Endothelial cell of umbilical vein (primary cell): ENCODE measurements around the gene FBL. TPM values are rescaled to one million over a fixed set of nuclear protein-coding genes. Genes with fewer than 3 reads are reported as not detected.

Source experiments
- BruUV-seq: library from RNA; stranded (reverse); fragments of 400-500 nt; replicated peaks from 2 replicates; lab custom pipeline; 2021; lab: Mats Ljungman, UMichigan
- CTCF ChIA-PET: fragments of 300-600, 350-600 bp; sonication (Branson Sonifier 250); formaldehyde crosslinking; loops from one replicate; lab custom pipeline; 2021; ENCODE audit warnings: antibody characterized with exemption, inconsistent platforms; lab: Charles Lee
- POLR2A ChIA-PET: fragments of 300-600, 350-600 bp; sonication (Branson Sonifier 250); formaldehyde crosslinking; loops from one replicate; lab custom pipeline; 2021; ENCODE audit warnings: antibody characterized with exemption, inconsistent platforms; lab: Charles Lee
- DNase-seq: peaks from one replicate; pipeline ENCODE4 v3.0.0-alpha.2; 2011; ENCODE audit warnings: low read depth, low spot score
- FAIRE-seq: peaks from 2 replicates; lab custom pipeline; 2011; peaks lifted over from hg19 to GRCh38; lab: Jason Lieb, UNC
- H2AFZ ChIP-seq: 2 replicates; pipeline ENCODE4 v1.6.0; 2012; ENCODE audit warnings: low read depth, low read length, control low read depth, inconsistent platforms
- H3K27ac ChIP-seq: 2 replicates; pipeline ENCODE4 v1.5.1; 2011; ENCODE audit warnings: low read depth, mild to moderate bottlenecking, control low read depth, low read length, moderate library complexity; ENCODE audit not compliant: insufficient read depth
- H3K27me3 ChIP-seq, 2 experiments: 2 replicates each; pipeline versions ENCODE4 v1.6.0 to v1.6.1; 2011; ENCODE audit warnings: low read length in 2 of 2, mixed read lengths in 1 of 2; ENCODE audit not compliant: control insufficient read depth in 2 of 2, insufficient read depth in 2 of 2
- H3K36me3 ChIP-seq, 2 experiments: 2 replicates in 1 of 2; 3 replicates in 1 of 2; pipeline ENCODE4 v1.5.1; 2011; ENCODE audit warnings: low read length in 2 of 2, mild to moderate bottlenecking in 1 of 2, moderate library complexity in 1 of 2; ENCODE audit not compliant: control insufficient read depth in 2 of 2, insufficient read depth in 2 of 2; ENCODE audit errors: extremely low read depth in 1 of 2
- H3K4me1 ChIP-seq: 3 replicates; pipeline ENCODE4 v1.5.1; 2011; ENCODE audit warnings: mild to moderate bottlenecking, low read length; ENCODE audit not compliant: control insufficient read depth, insufficient read depth; ENCODE audit errors: extremely low read depth
- H3K4me2 ChIP-seq: 2 replicates; pipeline ENCODE4 v1.6.1; 2011; ENCODE audit warnings: low read length, control low read depth, mixed read lengths; ENCODE audit not compliant: insufficient read depth
- H3K4me3 ChIP-seq, 3 experiments: fragments of 200-600 bp in 1 of 3; sonication (generic), shearing (Covaris generic) in 1 of 3; replicated peaks in 1 of 3; 2 replicates each; pipeline ENCODE4 v1.5.1; 2011 to 2016; ENCODE audit warnings: control low read depth in 3 of 3, low read length in 3 of 3, mild to moderate bottlenecking in 2 of 3, inconsistent platforms in 1 of 3, low read depth in 1 of 3, moderate library complexity in 1 of 3; ENCODE audit not compliant: insufficient read depth in 1 of 3
- H3K79me2 ChIP-seq: 2 replicates; pipeline ENCODE4 v1.6.0; 2012; ENCODE audit warnings: low read length, inconsistent platforms; ENCODE audit not compliant: control insufficient read depth, insufficient read depth
- H3K9ac ChIP-seq: replicated peaks from 2 replicates; pipeline ENCODE3; 2011; ENCODE audit warnings: low read length, control low read depth; ENCODE audit not compliant: insufficient read depth; ENCODE audit errors: extremely low read depth
- H3K9me1 ChIP-seq: replicated peaks from 3 replicates; pipeline ENCODE4 v1.6.0; 2011; ENCODE audit warnings: mild to moderate bottlenecking, low read length; ENCODE audit not compliant: control insufficient read depth, insufficient read depth; ENCODE audit errors: extremely low read depth
- H3K9me3 ChIP-seq: replicated peaks from 2 replicates; pipeline ENCODE4 v1.5.1; 2012; ENCODE audit warnings: low read length, inconsistent platforms; ENCODE audit not compliant: control insufficient read depth, insufficient read depth
- H4K20me1 ChIP-seq: replicated peaks from 2 replicates; pipeline ENCODE3; 2011; ENCODE audit warnings: mild to moderate bottlenecking, low read length; ENCODE audit not compliant: control insufficient read depth, insufficient read depth; ENCODE audit errors: extremely low read depth
- GATA2 ChIP-seq: IDR thresholded peaks from 2 replicates; pipeline ENCODE4 v1.7.0; 2011; ENCODE audit warnings: low read depth, mild to moderate bottlenecking, moderate library complexity, mixed read lengths, low read length; ENCODE audit not compliant: insufficient read length, insufficient read depth
- MAX ChIP-seq: IDR thresholded peaks from 2 replicates; pipeline ENCODE4 v1.6.1; 2011; ENCODE audit not compliant: insufficient read depth, insufficient read length
- MYC ChIP-seq: IDR thresholded peaks from one replicate; pipeline ENCODE4 v1.6.1; 2011; ENCODE audit warnings: mild to moderate bottlenecking, low read depth, low read length
- POLR2A ChIP-seq: IDR thresholded peaks from 2 replicates; pipeline ENCODE4 v1.6.1; 2012; ENCODE audit warnings: low read depth, mild to moderate bottlenecking, control low read depth, low read length
- POLR2AphosphoS5 ChIP-seq: IDR thresholded peaks from 2 replicates; pipeline ENCODE4 v1.6.1; 2012; ENCODE audit warnings: low read depth, mild to moderate bottlenecking, control low read depth, low read length, moderate library complexity; ENCODE audit not compliant: insufficient read depth
- dilution Hi-C: fragments of 300-500 bp; cut with MboI; formaldehyde crosslinking; loops from one replicate; pipeline ENCODE4 v1.15.0; 2019; ENCODE audit warnings: low sequenced_read_pairs; ENCODE audit not compliant: extremely low pct_ligation_motif_present
- intact Hi-C: fragments of 100-400 bp; cut with micrococcal nuclease; formaldehyde crosslinking; loops from one replicate; pipeline ENCODE4 v1.10.0; 2022
- polyA plus RNA-seq, 4 experiments: library from polyadenylated mRNA; depleted of rRNA in 3 of 4; stranded (reverse) in 3 of 4; unstranded in 1 of 4; fragments of >200 nt; gene quantifications; 2 replicates each; pipeline versions ENCODE4 v1.2.1 to v1.2.3, GENCODE V29; 2011 to 2012; ENCODE audit warnings: missing spikeins in 1 of 4
- total RNA-seq: library from RNA; stranded (reverse); gene quantifications from 2 replicates; pipeline ENCODE4 v1.2.3, GENCODE V29; 2021

FBL gene
- total and polyA plus RNA-seq, 2 donors (not counting 3 experiments of a cell fraction or from before 2014, with no cell fraction given), result 271 to 473 TPM

DNA sequence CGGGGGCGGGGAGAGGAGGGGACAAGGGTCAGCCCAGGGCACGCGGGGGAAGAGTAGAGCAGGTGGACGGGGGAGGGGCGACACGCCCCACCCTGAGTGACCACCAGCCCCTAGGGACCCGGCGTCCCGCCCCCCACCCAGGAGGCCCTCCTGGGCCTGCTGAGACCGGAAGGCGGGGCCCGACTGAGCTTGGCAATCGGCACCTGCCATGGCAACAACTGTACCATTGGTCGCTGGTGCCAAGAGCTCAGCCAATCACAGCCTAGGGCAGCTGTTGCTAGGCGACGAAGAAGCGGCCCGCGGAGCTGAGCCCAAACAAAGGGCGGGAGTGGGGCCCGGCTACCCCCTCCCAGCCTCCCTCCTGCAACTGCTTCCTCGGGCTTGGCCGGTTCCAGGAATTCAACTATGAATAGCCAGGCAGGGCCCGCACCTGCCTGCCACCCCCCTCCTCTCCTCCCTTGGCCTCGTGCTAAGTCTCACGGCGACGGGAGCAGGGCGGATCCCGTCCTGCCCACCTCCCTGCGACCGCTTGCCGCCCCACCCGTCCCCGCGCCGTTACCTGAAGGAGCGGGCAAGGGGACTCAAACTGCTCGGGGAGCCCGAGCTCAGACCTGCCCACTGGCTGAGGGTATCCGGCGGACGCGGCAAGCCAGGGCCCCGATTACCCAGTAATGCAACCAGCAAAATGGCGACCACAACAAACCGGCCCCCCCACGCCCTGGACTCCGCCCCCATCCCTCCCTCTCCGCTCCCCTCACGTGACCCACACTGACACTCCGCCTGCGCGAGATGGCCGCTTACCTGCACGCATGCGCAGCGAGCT is 12.5 kb downstream of the FBL start, which contains the start of gene DYRK1B:
TSS of gene DYRK1B (minus strand) at position 699 of the 823 bp plus-strand sequence. CDS start 2,295 bp downstream, outside the sequence.
- Histone ChIP-seq H3K9me3 (no peaks in the 10 kb centered on the region), H3K79me2 (peaks cover 8% of the 10 kb centered on the region), H3K36me3 (peaks cover 2 to 31% of the 10 kb centered on the region in 2 experiments), H3K4me2 (peak within 1 kb of the TSS; percentile 48), H3K9me1 (no peaks in the 10 kb centered on the region), H3K27ac (peak within 1 kb of the TSS; percentile 77), H3K27me3 (no peaks in the 10 kb centered on the region), H3K4me1 (peaks cover 8% of the 10 kb centered on the region), H3K9ac (peak within 1 kb of the TSS; percentile 81), H4K20me1 (no peaks in the 10 kb centered on the region), H2AFZ (peak within 1 kb of the TSS; percentile 58), H3K4me3 (peak within 1 kb of the TSS; percentile 55 to 93 (median 66))
- TF ChIP-seq MAX (peak; percentile 100), POLR2A (peak; percentile 41), GATA2 (no peak), POLR2AphosphoS5 (peak; percentile 78)
- intact Hi-C loops, result loop anchor here (1.0 to 5.0 kb wide), 3 partner anchors 9 to 594 kb away; partner anchors contain the start of genes FBL and SERTAD1
- FAIRE-seq (peak; percentile 96), DNase-seq (peak; percentile 97)
- POLR2A ChIA-PET, result interaction anchor here (0.6 to 1.6 kb wide), 5 partner anchors 9 to 41 kb away, joined by 3 to 8 read pairs (median 4); partner anchors contain the start of gene FBL
- TSS peak; percentile 17 for BruUV-seq
- dilution Hi-C loops, result no loop called here
- CTCF ChIA-PET, result interaction anchor here (0.6 to 2.1 kb wide), 8 partner anchors 8 to 137 kb away, joined by 3 to 31 read pairs (median 6); partner anchors contain the start of genes FBL and PSMC4

GRCh38 chr19:39833160-39833463 is 13.1 kb downstream of the FBL start:
- peak overlapping the region; percentile 44 for H2AFZ ChIP-seq
- peak overlapping the region; percentile 48 for H3K4me2 ChIP-seq
- intact Hi-C loops (loop anchor here (1.0 to 5.0 kb wide), 3 partner anchors 9 to 594 kb away; partner anchors contain the start of genes FBL and SERTAD1), dilution Hi-C loops (no loop called here)
- BruUV-seq, result no TSS peak
- ChIA-PET POLR2A (interaction anchor here (0.6 to 1.6 kb wide), 4 partner anchors 8 to 40 kb away, joined by 3 to 8 read pairs (median 4); no protein-coding TSS in a partner anchor), CTCF (interaction anchor here (1.1 to 2.1 kb wide), 3 partner anchors 8 to 40 kb away, joined by 4 to 31 read pairs (median 15); no protein-coding TSS in a partner anchor)
- no peaks in the 10 kb centered on the region for H3K9me1 ChIP-seq
- H3K27ac ChIP-seq, result peak overlapping the region; percentile 77
- peaks cover 8% of the 10 kb centered on the region for H3K4me1 ChIP-seq
- no peaks in the 10 kb centered on the region for H4K20me1 ChIP-seq
- peak overlapping the region; percentile 81 for H3K9ac ChIP-seq
- peaks cover 8% of the 10 kb centered on the region for H3K79me2 ChIP-seq
- H3K27me3 ChIP-seq, result no peaks in the 10 kb centered on the region
- DNase-seq (no peak), FAIRE-seq (no peak)
- H3K36me3 ChIP-seq, result peaks cover 2 to 33% of the 10 kb centered on the region in 2 experiments
- no peaks in the 10 kb centered on the region for H3K9me3 ChIP-seq
- peak overlapping the region; percentile 55 to 93 (median 66) for H3K4me3 ChIP-seq
- TF ChIP-seq MYC (no peak), MAX (no peak)
